NCI-H82 treated with DMSO at 0.1 percent for 48 hours (cell line): ENCODE measurements around the gene CC2D2A.

ENCODE experiments used
- DNase-seq: peaks from one replicate; lab custom pipeline; 2025; ENCODE audit not compliant: unreplicated experiment; lab: John Stamatoyannopoulos, UW

Gene CC2D2A

GRCh38 chr4:15459706-15460105 is 10.0 kb upstream of the CC2D2A start:
- no peak for DNase-seq

- DNase-seq = no peak
Observed at GRCh38 chr4:15466596-15466995, 3.1 kb upstream of the CC2D2A start.

GRCh38 chr4:15470128-15470475 is 420 bp downstream of the CC2D2A start:
- DNase-seq = no peak

- no peak for DNase-seq
Observed at GRCh38 chr4:15476396-15476795, 6.7 kb downstream of the CC2D2A start.

GRCh38 chr4:15478724-15479088 is 9.0 kb downstream of the CC2D2A start:
- DNase-seq = no peak

GRCh38 chr4:15479089-15479912 is 9.6 kb downstream of the CC2D2A start:
- peak; percentile 86 for DNase-seq

- no peak for DNase-seq
Observed at GRCh38 chr4:15479913-15480185, 10.2 kb downstream of the CC2D2A start.

- peak; percentile 93 for DNase-seq
Observed at GRCh38 chr4:15481961-15482745, 12.5 kb downstream of the CC2D2A start.

GRCh38 chr4:15482842-15483241 is 13.2 kb downstream of the CC2D2A start:
- peak; percentile 86 for DNase-seq

GRCh38 chr4:15488136-15488535 is 18.5 kb downstream of the CC2D2A start:
- no peak for DNase-seq

GRCh38 chr4:15488658-15489470 is 19.2 kb downstream of the CC2D2A start:
- DNase-seq = no peak

- DNase-seq = no peak
Observed at GRCh38 chr4:15489551-15489950, 19.9 kb downstream of the CC2D2A start.

GRCh38 chr4:15493411-15493810 is 23.7 kb downstream of the CC2D2A start:
- peak; percentile 64 for DNase-seq

- peak; percentile 44 for DNase-seq
Observed at GRCh38 chr4:15495621-15496020, 25.9 kb downstream of the CC2D2A start.

GRCh38 chr4:15498356-15498755 is 28.7 kb downstream of the CC2D2A start:
- DNase-seq = no peak

- DNase-seq = no peak
Observed at GRCh38 chr4:15500701-15501100, 31.0 kb downstream of the CC2D2A start.

- DNase-seq = no peak
Observed at GRCh38 chr4:15501941-15502340, 32.3 kb downstream of the CC2D2A start.

GRCh38 chr4:15502384-15502783 is 32.7 kb downstream of the CC2D2A start:
- DNase-seq = no peak

GRCh38 chr4:15504041-15504440 is 34.4 kb downstream of the CC2D2A start:
- DNase-seq = no peak

- no peak for DNase-seq
Observed at GRCh38 chr4:15506464-15506863, 36.8 kb downstream of the CC2D2A start.

GRCh38 chr4:15507679-15508078 is 38.0 kb downstream of the CC2D2A start:
- no peak for DNase-seq

- DNase-seq = peak; percentile 74
Observed at GRCh38 chr4:15510961-15511360, 41.3 kb downstream of the CC2D2A start.
